Keratinocyte (primary cell): ENCODE data around the gene CHI3L2.

Source experiments
- CTCF ChIP-seq, 3 experiments: IDR thresholded peaks in 1 of 3; conservative IDR thresholded peaks in 1 of 3; optimal IDR thresholded peaks in 1 of 3; 2 replicates in 2 of 3; 3 replicates in 1 of 3; pipeline versions ENCODE3 to v1.5.1; 2011; ENCODE audit warnings: low read length in 3 of 3, mild to moderate bottlenecking in 3 of 3, moderate library complexity in 2 of 3, control low read depth in 1 of 3, inconsistent platforms in 1 of 3; ENCODE audit not compliant: insufficient read depth in 2 of 3; ENCODE audit errors: extremely low read depth in 1 of 3
- EZH2 ChIP-seq: IDR thresholded peaks from one replicate; pipeline ENCODE4 v1.6.1; 2012; ENCODE audit warnings: inconsistent platforms, mild to moderate bottlenecking, low read length, moderate library complexity

GRCh38 chr1:111179968-111180533, 47.5 kb upstream of the CHI3L2 start:
- no peak for TF ChIP-seq CTCF (optimal IDR thresholded peaks at IDR 0.05 in 1 of 3, IDR thresholded peaks at IDR 0.05 in 1 of 3, conservative IDR thresholded peaks at IDR 0.05 in 1 of 3; ENCODE audit: extremely low read depth in 1 of 3, insufficient read depth in 2 of 3, low read length in 3 of 3)
- TF ChIP-seq EZH2, result no peak
